ENCODE results near the gene ATG4A. TPM values are rescaled to one million over a fixed set of nuclear protein-coding genes. Genes with fewer than 3 reads are reported as not detected.

ATG4A gene
- 7.0 and 8.4 TPM in 2 replicates for total RNA-seq (2014; rRNA removed; shearing (Covaris generic))

- peaks cover 11% of the 10 kb centered on the region for H3K36me3 ChIP-seq (replicated peaks; ENCODE audit: control insufficient read depth, insufficient read depth, low read length)
- H3K27me3 ChIP-seq (ENCODE audit: control insufficient read depth, insufficient read depth, low read length), result no peaks in the 10 kb centered on the region
- peak; percentile 82 for DNase-seq
- H3K4me3 ChIP-seq (ENCODE audit: insufficient read depth, low read depth, low read length), result peak within 1 kb of the TSS; percentile 80
These were observed at the start of gene ATG4A, which contains the start of gene PSMD10 for GRCh38 chrX:108091264-108091877. ATG4A (plus strand) TSS chrX:108091778; CDS start chrX:108091827, 49 bp downstream. PSMD10 (minus strand) TSS chrX:108091542; CDS start chrX:108091520, 22 bp downstream.

DNA sequence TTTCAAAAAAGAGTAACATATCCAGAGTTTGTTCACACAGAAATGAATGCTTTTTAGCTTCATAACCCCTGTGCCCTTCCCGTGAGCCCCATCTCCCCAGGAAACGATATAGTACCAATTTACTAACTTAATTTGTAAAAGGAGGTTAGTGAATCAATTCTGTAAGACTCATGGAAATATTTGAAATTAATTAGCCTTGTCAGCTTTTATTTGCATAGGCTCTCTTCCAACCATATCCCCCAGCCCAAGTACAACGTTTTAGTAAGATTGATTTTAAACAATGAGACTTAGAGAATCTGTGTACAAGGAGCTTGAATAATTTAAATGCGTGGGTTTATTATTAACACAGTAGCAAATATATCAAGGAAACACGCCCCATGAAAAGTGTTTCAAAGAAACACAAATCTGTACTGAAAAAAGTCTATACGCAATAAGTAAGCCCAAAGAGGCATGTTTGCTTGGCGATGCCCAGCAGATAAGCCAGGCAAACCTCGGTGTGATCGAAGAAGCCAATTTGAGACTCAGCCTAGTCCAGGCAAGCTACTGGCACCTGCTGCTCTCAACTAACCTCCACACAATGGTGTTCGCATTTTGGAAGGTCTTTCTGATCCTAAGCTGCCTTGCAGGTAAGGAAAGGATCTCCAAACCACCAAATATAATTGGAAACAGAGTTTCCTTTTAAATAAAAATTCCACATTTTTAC is 46.9 kb upstream of the ATG4A start, which contains the start of gene VSIG1:
VSIG1 (plus strand) TSS at position 512 of the 703 bp plus-strand sequence; CDS start at position 578, 66 bp downstream.
- DNase-seq, result no peak
- H3K27me3 ChIP-seq (ENCODE audit: control insufficient read depth, insufficient read depth, low read length), result no peaks in the 10 kb centered on the region
- no peaks in the 10 kb centered on the region for H3K36me3 ChIP-seq (replicated peaks; ENCODE audit: control insufficient read depth, insufficient read depth, low read length)
- H3K4me3 ChIP-seq (ENCODE audit: insufficient read depth, low read depth, low read length), result no peak within 1 kb of the TSS

DNA sequence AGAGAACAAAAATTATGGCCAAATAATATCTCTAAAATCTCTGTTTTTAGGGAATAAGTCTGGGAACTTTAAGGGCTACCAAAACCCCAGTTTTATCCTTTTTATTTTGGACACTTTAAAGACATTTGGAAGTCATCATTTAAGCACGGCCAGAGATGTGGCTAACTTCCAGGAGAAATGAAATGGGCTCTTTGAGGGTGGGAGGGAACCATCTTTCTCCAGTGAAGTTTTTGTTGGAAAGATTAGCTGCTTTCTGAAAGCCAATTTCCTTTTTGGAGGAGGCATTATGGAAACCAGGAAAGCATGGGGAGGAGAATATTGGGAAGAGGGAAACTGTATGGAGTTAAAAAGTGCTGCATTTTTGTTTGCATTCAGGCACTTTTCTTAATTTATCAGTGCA is 41.9 kb upstream of the ATG4A start:
- no peak overlapping the region for H3K4me3 ChIP-seq (ENCODE audit: insufficient read depth, low read depth, low read length)
- H3K27me3 ChIP-seq (ENCODE audit: control insufficient read depth, insufficient read depth, low read length), result no peaks in the 10 kb centered on the region
- H3K36me3 ChIP-seq (replicated peaks; ENCODE audit: control insufficient read depth, insufficient read depth, low read length), result no peaks in the 10 kb centered on the region
- no peak for DNase-seq

DNA sequence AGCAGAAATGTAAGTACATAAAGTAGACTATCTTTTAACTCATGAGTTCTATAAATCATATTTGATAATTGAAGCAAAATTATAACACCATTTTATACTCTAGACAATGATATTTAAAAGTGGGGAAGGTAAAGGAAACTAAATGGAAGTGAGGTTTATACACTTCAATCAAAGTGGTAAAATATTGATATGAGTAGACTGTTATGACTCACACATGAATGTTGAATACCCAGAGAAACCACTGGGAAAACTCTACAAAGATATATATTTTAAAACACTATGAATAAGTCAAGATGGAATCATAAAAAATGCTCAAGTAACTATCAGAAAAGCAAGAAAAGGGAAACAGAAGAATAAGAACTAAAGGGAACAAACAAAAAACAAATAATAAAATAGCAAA is 38.4 kb upstream of the ATG4A start:
- no peak overlapping the region for H3K4me3 ChIP-seq (ENCODE audit: insufficient read depth, low read depth, low read length)
- no peaks in the 10 kb centered on the region for H3K27me3 ChIP-seq (ENCODE audit: control insufficient read depth, insufficient read depth, low read length)
- no peaks in the 10 kb centered on the region for H3K36me3 ChIP-seq (replicated peaks; ENCODE audit: control insufficient read depth, insufficient read depth, low read length)
- no peak for DNase-seq

GRCh38 chrX:108055546-108055945 is 36.0 kb upstream of the ATG4A start:
- no peaks in the 10 kb centered on the region for H3K36me3 ChIP-seq (replicated peaks; ENCODE audit: control insufficient read depth, insufficient read depth, low read length)
- H3K4me3 ChIP-seq (ENCODE audit: insufficient read depth, low read depth, low read length), result no peak overlapping the region
- no peak for DNase-seq
- H3K27me3 ChIP-seq (ENCODE audit: control insufficient read depth, insufficient read depth, low read length), result no peaks in the 10 kb centered on the region

- no peak for DNase-seq
- Histone ChIP-seq H3K27me3 (ENCODE audit: control insufficient read depth, insufficient read depth, low read length) (no peaks in the 10 kb centered on the region), H3K36me3 (replicated peaks; ENCODE audit: control insufficient read depth, insufficient read depth, low read length) (no peaks in the 10 kb centered on the region), H3K4me3 (ENCODE audit: insufficient read depth, low read depth, low read length) (no peak overlapping the region)
These were observed 31.8 kb upstream of the ATG4A start for GRCh38 chrX:108059801-108060200.

GRCh38 chrX:108064001-108064400 is 27.6 kb upstream of the ATG4A start:
- H3K27me3 ChIP-seq (ENCODE audit: control insufficient read depth, insufficient read depth, low read length), result no peaks in the 10 kb centered on the region
- no peaks in the 10 kb centered on the region for H3K36me3 ChIP-seq (replicated peaks; ENCODE audit: control insufficient read depth, insufficient read depth, low read length)
- H3K4me3 ChIP-seq (ENCODE audit: insufficient read depth, low read depth, low read length), result no peak overlapping the region
- no peak for DNase-seq

GRCh38 chrX:108064613-108065012 is 27.0 kb upstream of the ATG4A start:
- no peaks in the 10 kb centered on the region for H3K36me3 ChIP-seq (replicated peaks; ENCODE audit: control insufficient read depth, insufficient read depth, low read length)
- H3K4me3 ChIP-seq (ENCODE audit: insufficient read depth, low read depth, low read length), result no peak overlapping the region
- no peaks in the 10 kb centered on the region for H3K27me3 ChIP-seq (ENCODE audit: control insufficient read depth, insufficient read depth, low read length)
- DNase-seq, result no peak

DNA sequence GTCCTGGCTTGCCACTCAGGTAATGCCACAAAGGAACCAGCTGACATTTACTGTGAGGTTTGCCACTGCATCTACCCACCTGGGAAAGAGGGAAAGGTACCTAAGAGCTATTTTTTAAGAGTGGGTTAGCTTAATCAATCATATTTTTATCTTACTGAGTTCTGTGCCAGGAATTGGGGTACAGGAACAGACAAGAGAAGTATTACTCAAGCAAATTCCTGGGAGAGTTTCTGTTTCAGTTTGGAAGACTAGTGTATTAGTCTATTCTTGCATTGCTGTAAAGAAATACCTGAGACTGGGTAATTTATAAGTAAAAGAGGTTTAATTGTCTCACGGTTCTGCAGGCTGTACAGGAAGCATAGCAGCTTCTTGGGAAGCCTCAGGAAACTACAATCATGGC is 23.5 kb upstream of the ATG4A start:
- Histone ChIP-seq H3K27me3 (ENCODE audit: control insufficient read depth, insufficient read depth, low read length) (no peaks in the 10 kb centered on the region), H3K4me3 (ENCODE audit: insufficient read depth, low read depth, low read length) (no peak overlapping the region), H3K36me3 (replicated peaks; ENCODE audit: control insufficient read depth, insufficient read depth, low read length) (no peaks in the 10 kb centered on the region)
- DNase-seq, result no peak

- no peaks in the 10 kb centered on the region for H3K36me3 ChIP-seq (replicated peaks; ENCODE audit: control insufficient read depth, insufficient read depth, low read length)
- no peak overlapping the region for H3K4me3 ChIP-seq (ENCODE audit: insufficient read depth, low read depth, low read length)
- H3K27me3 ChIP-seq (ENCODE audit: control insufficient read depth, insufficient read depth, low read length), result no peaks in the 10 kb centered on the region
- DNase-seq, result no peak
These were observed 20.7 kb upstream of the ATG4A start for GRCh38 chrX:108070891-108071290.

- H3K36me3 ChIP-seq (replicated peaks; ENCODE audit: control insufficient read depth, insufficient read depth, low read length), result no peaks in the 10 kb centered on the region
- no peak overlapping the region for H3K4me3 ChIP-seq (ENCODE audit: insufficient read depth, low read depth, low read length)
- no peak for DNase-seq
- no peaks in the 10 kb centered on the region for H3K27me3 ChIP-seq (ENCODE audit: control insufficient read depth, insufficient read depth, low read length)
These were observed 20.0 kb upstream of the ATG4A start for GRCh38 chrX:108071578-108071977.

DNA sequence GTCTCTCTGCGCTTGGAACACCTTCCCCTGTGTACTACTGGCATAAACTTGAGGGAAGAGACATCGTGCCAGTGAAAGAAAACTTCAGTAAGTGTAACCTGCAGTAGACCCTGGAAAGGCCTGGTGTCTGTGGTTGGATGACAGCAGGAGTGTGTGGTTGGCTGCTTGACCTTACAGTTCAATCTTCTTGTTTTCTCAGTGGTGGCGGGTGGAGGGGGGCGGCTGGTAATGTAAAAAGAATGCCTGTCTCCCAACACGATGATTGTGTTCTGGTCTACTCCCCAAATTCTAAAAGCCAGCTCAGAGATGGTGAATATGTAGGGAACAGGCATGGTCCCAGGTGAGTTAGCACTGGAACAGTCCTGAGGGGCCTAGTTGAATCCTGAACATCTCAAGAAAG is 18.8 kb upstream of the ATG4A start:
- H3K27me3 ChIP-seq (ENCODE audit: control insufficient read depth, insufficient read depth, low read length), result no peaks in the 10 kb centered on the region
- no peak overlapping the region for H3K4me3 ChIP-seq (ENCODE audit: insufficient read depth, low read depth, low read length)
- H3K36me3 ChIP-seq (replicated peaks; ENCODE audit: control insufficient read depth, insufficient read depth, low read length), result no peaks in the 10 kb centered on the region
- DNase-seq, result no peak

GRCh38 chrX:108081110-108081509 is 10.5 kb upstream of the ATG4A start:
- no peaks in the 10 kb centered on the region for H3K27me3 ChIP-seq (ENCODE audit: control insufficient read depth, insufficient read depth, low read length)
- no peak for DNase-seq
- H3K4me3 ChIP-seq (ENCODE audit: insufficient read depth, low read depth, low read length), result no peak overlapping the region
- no peaks in the 10 kb centered on the region; the same call in none of the 2 replicates for H3K36me3 ChIP-seq (replicated peaks; ENCODE audit: control insufficient read depth, insufficient read depth, low read length)

DNA sequence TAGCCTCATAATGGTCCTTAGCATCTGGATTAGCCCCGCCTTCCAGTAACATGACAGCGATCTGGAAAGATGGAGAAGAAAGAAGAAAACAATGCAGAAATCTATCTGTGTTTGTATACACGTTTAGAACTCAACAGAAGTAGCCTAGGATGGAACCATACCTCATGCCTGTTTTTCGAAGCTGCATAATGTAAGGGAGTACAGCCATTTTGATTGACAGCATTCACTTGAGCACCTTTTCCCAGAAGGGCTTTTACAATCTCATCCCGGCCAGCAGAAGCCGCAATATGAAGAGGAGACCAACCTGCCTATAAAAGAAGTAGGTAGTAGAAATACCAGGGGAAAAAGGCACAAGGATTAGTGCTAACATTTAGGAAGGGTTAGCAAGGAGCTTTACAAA is 3.8 kb upstream of the ATG4A start:
- H3K36me3 ChIP-seq (replicated peaks; ENCODE audit: control insufficient read depth, insufficient read depth, low read length), result peaks cover 11% of the 10 kb centered on the region
- DNase-seq, result no peak
- no peak overlapping the region for H3K4me3 ChIP-seq (ENCODE audit: insufficient read depth, low read depth, low read length)
- no peaks in the 10 kb centered on the region for H3K27me3 ChIP-seq (ENCODE audit: control insufficient read depth, insufficient read depth, low read length)

- Histone ChIP-seq H3K27me3 (ENCODE audit: control insufficient read depth, insufficient read depth, low read length) (no peaks in the 10 kb centered on the region), H3K4me3 (ENCODE audit: insufficient read depth, low read depth, low read length) (no peak overlapping the region), H3K36me3 (replicated peaks; ENCODE audit: control insufficient read depth, insufficient read depth, low read length) (peaks cover 11% of the 10 kb centered on the region)
- no peak for DNase-seq
These were observed 3.1 kb upstream of the ATG4A start for GRCh38 chrX:108088511-108088910.
